Keratinocyte (primary cell): ENCODE results near the gene MCF2. TPM values are rescaled to one million over a fixed set of nuclear protein-coding genes. Genes with fewer than 3 reads are reported as not detected.

ENCODE experiments used
- DNase-seq: peaks from one replicate; pipeline ENCODE4 v3.0.0-alpha.2; 2011; ENCODE audit warnings: low read depth, missing footprints, low spot score
- FAIRE-seq: peaks from 2 replicates; lab custom pipeline; 2011; peaks lifted over from hg19 to GRCh38; lab: Jason Lieb, UNC
- H2AFZ ChIP-seq: 2 replicates; pipeline ENCODE4 v1.6.0; 2012; ENCODE audit warnings: low read length, control low read depth, inconsistent platforms; ENCODE audit not compliant: control insufficient read depth
- H3K27ac ChIP-seq: 2 replicates; pipeline ENCODE4 v1.5.1; 2011; ENCODE audit warnings: low read length; ENCODE audit not compliant: control insufficient read depth, insufficient read depth
- H3K27me3 ChIP-seq: 3 replicates; pipeline ENCODE4 v1.6.0; 2011; ENCODE audit warnings: low read length; ENCODE audit not compliant: control insufficient read depth, insufficient read depth; ENCODE audit errors: extremely low read depth
- H3K36me3 ChIP-seq, 2 experiments: 2 replicates in 1 of 2; 3 replicates in 1 of 2; pipeline ENCODE4 v1.5.1; 2011; ENCODE audit warnings: low read length in 2 of 2, mild to moderate bottlenecking in 1 of 2; ENCODE audit not compliant: control insufficient read depth in 2 of 2, insufficient read depth in 2 of 2; ENCODE audit errors: extremely low read depth in 1 of 2
- H3K4me1 ChIP-seq: 3 replicates; pipeline ENCODE4 v1.5.1; 2011; ENCODE audit warnings: low read length; ENCODE audit not compliant: control insufficient read depth, insufficient read depth; ENCODE audit errors: extremely low read depth
- H3K4me2 ChIP-seq: 3 replicates; pipeline ENCODE4 v1.6.0; 2011; ENCODE audit warnings: low read depth, low read length; ENCODE audit not compliant: control insufficient read depth, insufficient read depth; ENCODE audit errors: extremely low read depth
- H3K4me3 ChIP-seq, 3 experiments: fragments of 200-600 bp in 1 of 3; sonication (generic) in 1 of 3; 2 replicates in 2 of 3; 3 replicates in 1 of 3; pipeline ENCODE4 v1.5.1; 2011 to 2016; ENCODE audit warnings: low read length in 3 of 3, mild to moderate bottlenecking in 3 of 3, control low read depth in 2 of 3, inconsistent platforms in 1 of 3, low read depth in 1 of 3, mixed read lengths in 1 of 3, mixed run types in 1 of 3, moderate library complexity in 1 of 3; ENCODE audit not compliant: control insufficient read depth in 2 of 3, insufficient read depth in 2 of 3; ENCODE audit errors: extremely low read depth in 1 of 3
- H3K79me2 ChIP-seq: 2 replicates; pipeline ENCODE4 v1.6.0; 2012; ENCODE audit warnings: low read length; ENCODE audit not compliant: control insufficient read depth, insufficient read depth
- H3K9ac ChIP-seq: 3 replicates; pipeline ENCODE4 v1.6.0; 2011; ENCODE audit warnings: low read length; ENCODE audit not compliant: control insufficient read depth, insufficient read depth; ENCODE audit errors: extremely low read depth
- H3K9me1 ChIP-seq: 3 replicates; pipeline ENCODE4 v1.6.0; 2011; ENCODE audit warnings: low read length; ENCODE audit not compliant: control insufficient read depth, insufficient read depth; ENCODE audit errors: extremely low read depth
- H3K9me3 ChIP-seq: 2 replicates; pipeline ENCODE4 v1.5.1; 2012; ENCODE audit warnings: low read depth, low read length; ENCODE audit not compliant: control insufficient read depth
- H4K20me1 ChIP-seq: 3 replicates; pipeline ENCODE4 v1.6.0; 2011; ENCODE audit warnings: low read length; ENCODE audit not compliant: control insufficient read depth, insufficient read depth; ENCODE audit errors: extremely low read depth
- EZH2 ChIP-seq: IDR thresholded peaks from one replicate; pipeline ENCODE4 v1.6.1; 2012; ENCODE audit warnings: inconsistent platforms, mild to moderate bottlenecking, low read length, moderate library complexity
- dilution Hi-C: fragments of 300-500 bp; cut with MboI; formaldehyde crosslinking; loops from one replicate; pipeline ENCODE4 v1.7.0; 2020; ENCODE audit warnings: low sequenced_read_pairs; ENCODE audit not compliant: extremely low pct_ligation_motif_present
- polyA plus RNA-seq, 5 experiments: library from polyadenylated mRNA; depleted of rRNA in 3 of 5; stranded (reverse) in 3 of 5; stranded (forward) in 1 of 5; unstranded in 1 of 5; fragments of >200 nt; gene quantifications; 1 replicate in 1 of 5; 2 replicates in 3 of 5; 3 replicates in 1 of 5; pipeline versions ENCODE4 v1.2.1 to v1.2.3, GENCODE V29; 2011 to 2012; ENCODE audit warnings: missing spikeins in 2 of 5, low read depth in 1 of 5, low replicate concordance in 1 of 5
- TF ChIP-seq, protein P1 (sequence below), 3 experiments: IDR thresholded peaks in 1 of 3; conservative IDR thresholded peaks in 1 of 3; optimal IDR thresholded peaks in 1 of 3; 2 replicates in 2 of 3; 3 replicates in 1 of 3; pipeline versions ENCODE3 to v1.5.1; 2011; ENCODE audit warnings: low read length in 3 of 3, mild to moderate bottlenecking in 3 of 3, moderate library complexity in 2 of 3, control low read depth in 1 of 3, inconsistent platforms in 1 of 3; ENCODE audit not compliant: insufficient read depth in 2 of 3; ENCODE audit errors: extremely low read depth in 1 of 3

The MCF2 gene
- polyA plus RNA-seq, 1 donor (not counting 4 experiments of a cell fraction or from before 2014, with no cell fraction given) = 0.75 TPM

DNA sequence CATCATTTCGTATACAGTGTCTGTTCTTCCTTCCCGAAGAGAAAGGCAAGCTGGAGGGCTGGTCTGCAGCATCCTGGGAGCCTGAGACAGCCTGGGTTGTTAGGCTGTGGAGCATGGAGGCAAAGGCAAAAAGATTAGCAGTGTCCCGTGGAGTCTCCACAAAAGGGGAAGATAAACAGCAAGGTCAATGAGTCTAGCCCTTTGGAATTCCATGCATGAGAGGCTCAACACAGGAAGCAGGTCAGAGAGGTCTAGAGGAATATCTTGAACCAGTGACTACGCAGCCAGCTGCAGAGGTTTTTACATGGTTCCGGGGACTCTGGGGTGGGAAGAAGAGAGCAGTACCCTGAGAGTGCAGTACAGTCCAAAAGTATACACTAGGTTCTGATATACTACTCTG lies 12.2 kb upstream of the MCF2 start:
- TF ChIP-seq EZH2 = no peak
- TF ChIP-seq, protein P1, sequence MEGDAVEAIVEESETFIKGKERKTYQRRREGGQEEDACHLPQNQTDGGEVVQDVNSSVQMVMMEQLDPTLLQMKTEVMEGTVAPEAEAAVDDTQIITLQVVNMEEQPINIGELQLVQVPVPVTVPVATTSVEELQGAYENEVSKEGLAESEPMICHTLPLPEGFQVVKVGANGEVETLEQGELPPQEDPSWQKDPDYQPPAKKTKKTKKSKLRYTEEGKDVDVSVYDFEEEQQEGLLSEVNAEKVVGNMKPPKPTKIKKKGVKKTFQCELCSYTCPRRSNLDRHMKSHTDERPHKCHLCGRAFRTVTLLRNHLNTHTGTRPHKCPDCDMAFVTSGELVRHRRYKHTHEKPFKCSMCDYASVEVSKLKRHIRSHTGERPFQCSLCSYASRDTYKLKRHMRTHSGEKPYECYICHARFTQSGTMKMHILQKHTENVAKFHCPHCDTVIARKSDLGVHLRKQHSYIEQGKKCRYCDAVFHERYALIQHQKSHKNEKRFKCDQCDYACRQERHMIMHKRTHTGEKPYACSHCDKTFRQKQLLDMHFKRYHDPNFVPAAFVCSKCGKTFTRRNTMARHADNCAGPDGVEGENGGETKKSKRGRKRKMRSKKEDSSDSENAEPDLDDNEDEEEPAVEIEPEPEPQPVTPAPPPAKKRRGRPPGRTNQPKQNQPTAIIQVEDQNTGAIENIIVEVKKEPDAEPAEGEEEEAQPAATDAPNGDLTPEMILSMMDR (optimal IDR thresholded peaks at IDR 0.05 in 1 of 3, IDR thresholded peaks at IDR 0.05 in 1 of 3, conservative IDR thresholded peaks at IDR 0.05 in 1 of 3; ENCODE audit: extremely low read depth in 1 of 3, insufficient read depth in 2 of 3, low read length in 3 of 3) = no peak
- no peaks in the 10 kb centered on the region for H3K9me3 ChIP-seq
- H3K79me2 ChIP-seq = no peaks in the 10 kb centered on the region
- no peaks in the 10 kb centered on the region for H3K4me1 ChIP-seq
- DNase-seq (no peak), FAIRE-seq (no peak)
- H4K20me1 ChIP-seq = no peaks in the 10 kb centered on the region
- H3K9me1 ChIP-seq = no peaks in the 10 kb centered on the region
- no peak overlapping the region for H3K9ac ChIP-seq
- no peak overlapping the region for H2AFZ ChIP-seq
- no peaks in the 10 kb centered on the region for H3K27me3 ChIP-seq
- H3K27ac ChIP-seq = no peak overlapping the region
- H3K4me2 ChIP-seq = no peak overlapping the region
- dilution Hi-C loops = no loop called here
- H3K36me3 ChIP-seq = no peaks in the 10 kb centered on the region
- H3K4me3 ChIP-seq = no peak overlapping the region

DNA sequence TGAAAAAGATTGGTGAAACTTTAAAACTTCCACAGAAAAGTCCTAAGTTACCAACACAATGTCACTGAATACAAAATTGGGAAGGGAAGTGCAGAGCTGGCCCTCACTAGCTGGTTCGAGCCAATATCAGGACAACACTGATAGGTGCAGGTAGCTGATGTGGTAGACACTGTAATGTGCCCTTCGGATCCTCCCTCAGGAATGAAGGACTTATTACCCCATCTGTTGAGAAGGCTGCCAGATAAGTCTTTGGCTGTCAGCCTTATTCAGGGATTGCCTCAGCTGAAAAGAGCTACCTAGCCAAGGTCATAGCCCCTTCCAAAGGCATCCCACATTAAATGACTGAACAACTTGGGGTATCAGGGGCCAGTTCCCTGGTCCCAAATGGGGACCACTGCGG lies 5.3 kb downstream of the MCF2 start:
- Histone ChIP-seq H3K9me3 (no peaks in the 10 kb centered on the region), H3K27ac (no peak overlapping the region), H3K9ac (no peak overlapping the region), H3K4me1 (no peaks in the 10 kb centered on the region), H3K27me3 (no peaks in the 10 kb centered on the region), H3K9me1 (no peaks in the 10 kb centered on the region), H3K4me2 (no peak overlapping the region), H3K36me3 (no peaks in the 10 kb centered on the region), H2AFZ (no peak overlapping the region), H4K20me1 (no peaks in the 10 kb centered on the region), H3K79me2 (no peaks in the 10 kb centered on the region), H3K4me3 (no peak overlapping the region)
- FAIRE-seq = no peak
- no peak for DNase-seq
- TF ChIP-seq EZH2 = no peak
- TF ChIP-seq, protein P1 (optimal IDR thresholded peaks at IDR 0.05 in 1 of 3, IDR thresholded peaks at IDR 0.05 in 1 of 3, conservative IDR thresholded peaks at IDR 0.05 in 1 of 3; ENCODE audit: extremely low read depth in 1 of 3, insufficient read depth in 2 of 3, low read length in 3 of 3) = no peak
- dilution Hi-C loops = no loop called here
